H1 (cell line): ENCODE measurements around the gene ARL10.

ENCODE experiments used
- CBX8 ChIP-seq: fragments of 300-800, 300-1000 bp; sonication (generic); IDR thresholded peaks from 2 replicates; pipeline ENCODE4 v1.7.1; 2016; ENCODE audit warnings: low read depth, low read length, borderline replicate concordance
- CTCF ChIP-seq, 3 experiments: IDR thresholded peaks; 1 replicate in 2 of 3; 2 replicates in 1 of 3; pipeline versions ENCODE4 v1.5.1 to v1.6.1; 2011; ENCODE audit warnings: low read length in 3 of 3, mild to moderate bottlenecking in 3 of 3, inconsistent platforms in 2 of 3, low read depth in 1 of 3, moderate library complexity in 1 of 3; ENCODE audit not compliant: insufficient read depth in 1 of 3; ENCODE audit errors: control extremely low read depth in 1 of 3
- EP300 ChIP-seq, 2 experiments: IDR thresholded peaks; 1 replicate in 1 of 2; 2 replicates in 1 of 2; pipeline ENCODE4 v1.6.1; 2011 to 2012; ENCODE audit warnings: low read depth in 2 of 2, low read length in 2 of 2, mild to moderate bottlenecking in 2 of 2, borderline replicate concordance in 1 of 2, inconsistent platforms in 1 of 2, moderate library complexity in 1 of 2
- EZH2 ChIP-seq: fragments of 200-600 bp; sonication (generic); IDR thresholded peaks from 2 replicates; pipeline ENCODE4 v1.7.1; 2012; ENCODE audit warnings: low read depth, mild to moderate bottlenecking, moderate library complexity, low read length, inconsistent platforms; ENCODE audit not compliant: severe bottlenecking
- FOSL1 ChIP-seq: IDR thresholded peaks from 2 replicates; pipeline ENCODE4 v1.6.1; 2011; ENCODE audit warnings: mild to moderate bottlenecking, low read depth, low read length, moderate library complexity; ENCODE audit not compliant: insufficient read depth
- KDM4A ChIP-seq: IDR thresholded peaks from one replicate; pipeline ENCODE4 v1.7.1; 2012; ENCODE audit warnings: low read depth, mild to moderate bottlenecking, moderate library complexity, low read length, inconsistent platforms; ENCODE audit not compliant: severe bottlenecking
- NRF1 ChIP-seq: IDR thresholded peaks from 2 replicates; pipeline ENCODE4 v1.6.1; 2011; ENCODE audit warnings: mild to moderate bottlenecking, low read depth, low read length, improper control_type of control experiment
- RAD21 ChIP-seq, 2 experiments: IDR thresholded peaks in 1 of 2; conservative IDR thresholded peaks in 1 of 2; 2 replicates each; pipeline ENCODE4 v1.6.1; 2011; ENCODE audit warnings: low read depth in 2 of 2, low read length in 2 of 2, improper control_type of control experiment in 1 of 2, inconsistent platforms in 1 of 2, mild to moderate bottlenecking in 1 of 2, moderate library complexity in 1 of 2
- YY1 ChIP-seq: IDR thresholded peaks from 2 replicates; pipeline ENCODE4 v1.6.1; 2011; ENCODE audit warnings: low read depth, mild to moderate bottlenecking, low read length
- TF ChIP-seq, protein P1 (sequence below): IDR thresholded peaks from 2 replicates; pipeline ENCODE4 v1.6.1; 2011; ENCODE audit warnings: low read depth, mild to moderate bottlenecking, low read length; ENCODE audit not compliant: insufficient read depth

DNA sequence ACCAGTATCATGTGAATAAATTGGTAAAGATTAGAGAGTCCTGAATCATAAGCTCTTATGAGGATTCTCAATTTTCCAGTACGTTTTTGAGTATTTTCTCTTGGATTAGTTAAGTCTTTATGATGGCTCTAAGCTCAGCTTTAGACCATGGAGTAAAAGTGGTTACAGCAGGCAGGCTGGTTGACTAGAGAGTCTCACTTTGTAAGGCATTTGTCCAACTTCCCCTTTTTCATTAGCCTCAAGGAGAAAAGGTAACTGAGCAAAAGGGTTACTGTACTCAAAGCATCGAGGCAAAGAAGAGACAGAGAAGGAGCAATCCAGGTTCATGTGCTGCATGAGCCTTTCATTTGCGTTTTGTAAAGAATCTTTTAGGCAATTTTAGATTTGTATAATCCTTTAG, 14.6 kb downstream of the ARL10 start:
- no peak for TF ChIP-seq EP300 (IDR thresholded peaks at IDR 0.05; ENCODE audit: borderline replicate concordance in 1 of 2, low read depth in 2 of 2, low read length in 2 of 2)
- TF ChIP-seq CTCF (IDR thresholded peaks at IDR 0.05; ENCODE audit: control extremely low read depth in 1 of 3, insufficient read depth in 1 of 3, low read depth in 1 of 3, low read length in 3 of 3): no peak
- TF ChIP-seq CBX8: no peak
- TF ChIP-seq KDM4A: no peak
- TF ChIP-seq NRF1: no peak
- TF ChIP-seq RAD21 (IDR thresholded peaks at IDR 0.05 in 1 of 2, conservative IDR thresholded peaks at IDR 0.05 in 1 of 2; ENCODE audit: low read depth in 2 of 2, low read length in 2 of 2): no peak
- no peak for TF ChIP-seq EZH2
- TF ChIP-seq FOSL1: no peak
- TF ChIP-seq YY1: no peak
- TF ChIP-seq, protein P1, sequence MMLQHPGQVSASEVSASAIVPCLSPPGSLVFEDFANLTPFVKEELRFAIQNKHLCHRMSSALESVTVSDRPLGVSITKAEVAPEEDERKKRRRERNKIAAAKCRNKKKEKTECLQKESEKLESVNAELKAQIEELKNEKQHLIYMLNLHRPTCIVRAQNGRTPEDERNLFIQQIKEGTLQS: no peak
